Measurements from ENCODE around the gene FUZ. TPM values are rescaled to one million over a fixed set of nuclear protein-coding genes. Genes with fewer than 3 reads are reported as not detected.
A peak's percentile ranks its signal among the peaks of the same experiment; 100 is the strongest.

The FUZ gene
- total RNA-seq, 3 donors from 2014 or later = 6.6 to 21.0 (median 11.9) TPM

DNA sequence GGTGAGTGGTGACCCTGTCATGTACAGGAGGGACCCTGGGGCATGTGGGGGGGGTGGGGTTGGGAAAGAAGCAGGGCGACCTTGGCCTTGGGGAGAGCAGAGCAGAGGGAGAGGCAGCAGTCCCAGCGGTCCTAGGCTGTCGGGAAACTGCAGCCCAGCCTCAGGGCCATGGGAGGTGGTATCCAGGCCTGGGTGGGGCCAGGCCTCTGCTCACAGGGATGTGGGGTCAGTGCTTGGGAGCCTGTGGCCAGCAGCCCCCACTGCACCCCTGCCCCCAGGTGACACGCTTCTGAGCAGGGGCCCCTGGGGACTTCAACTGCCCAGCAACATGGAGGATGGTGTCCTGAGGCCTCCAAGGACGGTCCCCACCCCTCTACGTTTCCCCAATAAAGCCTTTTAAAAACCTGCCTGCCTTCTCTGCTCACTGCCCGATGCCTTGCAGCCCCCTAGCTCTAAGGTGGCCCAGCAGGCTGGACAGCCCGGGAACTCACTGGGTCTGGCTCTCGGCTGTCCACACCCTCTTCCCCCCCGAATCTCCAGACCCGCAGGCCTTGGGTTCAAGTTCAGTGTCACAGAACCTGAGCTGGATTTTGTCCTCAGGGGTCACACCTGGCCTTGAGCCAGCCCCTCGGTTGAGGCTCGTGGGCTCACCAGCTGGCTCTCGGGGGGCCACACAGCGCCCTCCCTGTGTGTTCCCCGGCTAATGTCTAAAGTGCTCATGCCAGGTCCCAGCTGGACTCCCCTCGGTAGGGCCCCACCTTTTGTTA lies 47.4 kb upstream of the FUZ start:
- intact Hi-C loops (cut with DNase I, micrococcal nuclease) = no loop called here
- Histone ChIP-seq H3K4me3 (no peak overlapping the region), H3K4me1 (ENCODE audit: low read depth) (peaks cover 4% of the 10 kb centered on the region), H3K36me3 (ENCODE audit: low read depth) (peaks cover 9% of the 10 kb centered on the region), H3K9me3 (no peaks in the 10 kb centered on the region)
- TF ChIP-seq, protein P1, sequence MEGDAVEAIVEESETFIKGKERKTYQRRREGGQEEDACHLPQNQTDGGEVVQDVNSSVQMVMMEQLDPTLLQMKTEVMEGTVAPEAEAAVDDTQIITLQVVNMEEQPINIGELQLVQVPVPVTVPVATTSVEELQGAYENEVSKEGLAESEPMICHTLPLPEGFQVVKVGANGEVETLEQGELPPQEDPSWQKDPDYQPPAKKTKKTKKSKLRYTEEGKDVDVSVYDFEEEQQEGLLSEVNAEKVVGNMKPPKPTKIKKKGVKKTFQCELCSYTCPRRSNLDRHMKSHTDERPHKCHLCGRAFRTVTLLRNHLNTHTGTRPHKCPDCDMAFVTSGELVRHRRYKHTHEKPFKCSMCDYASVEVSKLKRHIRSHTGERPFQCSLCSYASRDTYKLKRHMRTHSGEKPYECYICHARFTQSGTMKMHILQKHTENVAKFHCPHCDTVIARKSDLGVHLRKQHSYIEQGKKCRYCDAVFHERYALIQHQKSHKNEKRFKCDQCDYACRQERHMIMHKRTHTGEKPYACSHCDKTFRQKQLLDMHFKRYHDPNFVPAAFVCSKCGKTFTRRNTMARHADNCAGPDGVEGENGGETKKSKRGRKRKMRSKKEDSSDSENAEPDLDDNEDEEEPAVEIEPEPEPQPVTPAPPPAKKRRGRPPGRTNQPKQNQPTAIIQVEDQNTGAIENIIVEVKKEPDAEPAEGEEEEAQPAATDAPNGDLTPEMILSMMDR (IDR thresholded peaks at IDR 0.05) = no peak
- DNase-seq (peak in 1 of 3 donors; percentile 5), ATAC-seq (no peak)

DNA sequence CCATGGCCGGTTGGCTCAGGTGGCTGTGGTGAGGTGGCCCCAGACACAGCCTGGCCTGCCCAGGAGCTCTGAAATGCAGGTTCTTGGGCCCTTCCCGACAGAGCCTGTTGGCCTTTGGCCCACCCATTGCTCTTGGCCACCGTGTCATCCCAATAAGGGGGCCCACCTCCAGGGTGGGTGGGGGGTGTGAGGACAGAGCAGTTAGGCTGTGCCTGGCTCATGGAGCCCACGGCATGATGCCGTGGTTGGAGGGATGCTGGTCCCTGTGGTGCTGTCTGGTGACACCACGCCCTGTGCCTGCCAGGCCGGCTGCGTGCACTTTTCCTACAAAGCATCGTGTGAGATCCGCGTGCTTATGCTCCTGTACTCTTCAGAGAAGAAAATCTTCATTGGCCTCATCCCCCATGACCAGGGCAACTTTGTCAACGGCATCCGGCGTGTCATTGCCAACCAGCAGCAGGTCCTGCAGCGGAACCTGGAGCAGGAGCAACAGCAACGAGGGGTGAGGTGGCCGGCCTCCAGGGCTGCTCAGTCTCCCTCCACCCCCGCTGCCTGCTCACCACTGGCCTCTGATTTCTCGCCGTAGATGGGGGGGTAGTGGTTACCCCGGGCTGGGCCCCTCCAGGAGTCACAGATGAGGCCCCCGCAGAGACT lies 46.7 kb upstream of the FUZ start:
- DNase-seq (peak in 1 of 3 donors; percentile 4), ATAC-seq (no peak)
- no peaks in the 10 kb centered on the region for H3K4me1 ChIP-seq (ENCODE audit: low read depth)
- H3K9me3 ChIP-seq = no peaks in the 10 kb centered on the region
- TF ChIP-seq, protein P1 (IDR thresholded peaks at IDR 0.05) = no peak
- H3K36me3 ChIP-seq (ENCODE audit: low read depth) = peaks cover 9% of the 10 kb centered on the region
- H3K4me3 ChIP-seq = no peak overlapping the region
- intact Hi-C loops (cut with DNase I, micrococcal nuclease) = no loop called here

DNA sequence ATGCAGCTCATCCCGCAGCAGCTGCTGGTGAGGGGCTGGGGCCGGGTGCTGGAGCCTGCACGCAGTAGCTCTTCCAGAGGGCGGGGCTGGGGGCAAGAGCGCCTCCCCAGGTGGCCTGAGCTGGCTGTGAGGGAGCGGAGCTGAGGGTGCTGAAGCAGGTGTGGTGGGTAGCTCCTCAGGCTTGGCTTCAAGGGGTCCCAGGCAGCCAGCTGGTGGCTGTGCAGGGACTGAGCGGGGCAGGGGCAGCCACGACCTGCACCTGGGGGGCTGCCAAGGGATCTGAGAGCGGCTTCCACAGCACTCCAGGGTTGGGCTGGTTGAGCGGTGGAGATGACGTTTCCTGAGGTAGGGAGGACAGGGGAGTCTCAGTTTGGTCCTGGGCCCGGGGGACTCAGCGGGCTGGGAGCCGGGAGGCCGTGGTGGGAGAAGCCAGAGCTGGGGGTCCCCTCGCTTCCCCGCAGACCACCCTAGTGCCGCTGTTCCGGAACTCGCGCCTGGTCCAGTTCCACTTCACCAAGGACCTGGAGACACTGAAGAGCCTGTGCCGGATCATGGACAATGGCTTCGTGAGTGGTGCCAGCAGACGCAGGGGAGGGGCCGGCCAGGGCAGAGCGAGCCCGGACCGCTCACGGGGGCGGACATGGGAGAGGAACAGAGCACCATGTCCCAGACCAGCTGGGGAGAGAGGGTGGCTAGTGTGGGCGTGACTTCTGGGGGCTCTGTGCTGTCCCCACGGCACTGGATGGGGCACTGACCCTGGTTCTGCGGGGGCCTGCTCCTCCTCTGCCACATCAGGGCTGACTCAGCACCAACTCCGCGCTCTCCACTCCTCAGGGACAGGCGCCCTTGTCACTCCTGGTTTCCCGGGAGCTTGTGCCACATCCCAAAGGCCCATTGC lies 45.2 kb upstream of the FUZ start:
- no peak overlapping the region for H3K4me3 ChIP-seq
- no peaks in the 10 kb centered on the region for H3K9me3 ChIP-seq
- no peak for ATAC-seq
- TF ChIP-seq, protein P1 (IDR thresholded peaks at IDR 0.05) = no peak
- no peaks in the 10 kb centered on the region for H3K4me1 ChIP-seq (ENCODE audit: low read depth)
- DNase-seq = peak in 1 of 3 donors; percentile 5
- no peaks in the 10 kb centered on the region for H3K36me3 ChIP-seq (ENCODE audit: low read depth)
- intact Hi-C loops (cut with DNase I, micrococcal nuclease) = no loop called here

DNA sequence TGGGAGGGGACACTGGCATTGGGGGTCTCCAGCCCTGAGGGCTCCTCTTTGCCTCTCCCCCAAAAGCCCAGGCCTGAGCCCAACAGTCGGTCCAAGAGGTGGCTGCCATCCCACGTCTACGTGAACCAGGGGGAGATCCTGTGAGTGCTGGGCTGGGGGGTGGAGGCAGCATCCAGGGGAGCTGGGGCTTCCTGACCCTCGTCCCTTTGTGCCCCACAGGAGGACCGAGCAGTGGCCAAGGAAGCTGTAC lies 44.7 kb upstream of the FUZ start:
- TF ChIP-seq, protein P1 (IDR thresholded peaks at IDR 0.05) = no peak
- intact Hi-C loops (cut with DNase I, micrococcal nuclease) = no loop called here
- Histone ChIP-seq H3K4me1 (ENCODE audit: low read depth) (peaks cover 5% of the 10 kb centered on the region), H3K4me3 (no peak overlapping the region), H3K36me3 (ENCODE audit: low read depth) (no peaks in the 10 kb centered on the region), H3K9me3 (no peaks in the 10 kb centered on the region)
- no peak for ATAC-seq
- DNase-seq = peak in 1 of 3 donors; percentile 49

DNA sequence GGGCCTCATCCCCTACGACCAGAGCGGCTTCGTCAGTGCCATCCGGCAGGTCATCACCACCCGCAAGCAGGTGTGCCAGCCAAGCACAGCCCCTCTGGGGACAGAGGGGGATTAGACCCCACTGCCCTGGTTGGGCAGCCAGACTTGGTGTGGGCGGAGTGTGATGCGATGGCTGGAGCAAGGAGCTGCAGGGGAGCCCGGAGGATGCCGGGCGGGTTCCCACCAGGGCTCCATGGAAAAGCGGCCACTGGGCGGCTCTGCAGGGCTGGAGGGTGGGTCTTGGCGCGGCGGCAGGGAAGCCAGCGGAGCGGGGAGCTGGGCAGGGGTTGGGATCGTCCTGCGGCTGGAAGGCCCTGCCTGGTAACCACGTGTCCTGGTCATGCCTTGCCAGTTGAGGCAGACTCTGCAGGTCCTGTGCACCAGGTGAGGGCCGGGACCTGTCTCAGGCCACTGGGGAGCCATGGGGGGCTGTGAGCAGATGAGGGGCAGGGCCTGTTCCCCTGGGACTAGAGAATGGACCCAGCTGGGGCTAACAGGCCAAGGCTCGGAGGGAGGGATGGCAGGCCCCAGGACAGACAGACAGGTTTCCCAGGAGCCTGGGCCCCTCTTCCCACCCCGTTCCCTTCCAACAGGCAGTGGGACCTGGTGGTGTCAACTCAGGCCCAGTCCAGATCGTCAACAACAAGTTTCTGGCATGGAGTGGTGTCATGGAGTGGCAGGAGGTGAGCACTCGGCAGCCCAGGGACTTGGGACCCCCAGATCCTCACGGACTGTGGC lies 44.2 kb upstream of the FUZ start:
- TF ChIP-seq, protein P1 (IDR thresholded peaks at IDR 0.05) = no peak
- intact Hi-C loops (cut with DNase I, micrococcal nuclease) = no loop called here
- no peaks in the 10 kb centered on the region for H3K36me3 ChIP-seq (ENCODE audit: low read depth)
- H3K4me1 ChIP-seq (ENCODE audit: low read depth) = peaks cover 10% of the 10 kb centered on the region
- DNase-seq (peak; percentile 3 to 55 (median 37)), ATAC-seq (no peak)
- no peaks in the 10 kb centered on the region for H3K9me3 ChIP-seq
- no peak overlapping the region for H3K4me3 ChIP-seq
